ENCODE results near the gene ADAM22.

The ADAM22 gene

GRCh38 chr7:88224601-88225275 is 290.7 kb downstream of the ADAM22 start:
- Histone ChIP-seq H3K27ac (ENCODE audit: extremely low read depth, low read depth, low read length) (no peak overlapping the region), H3K4me3 (ENCODE audit: low read depth, low read length) (no peak overlapping the region), H3K4me1 (ENCODE audit: control insufficient read depth, insufficient read depth, low read length) (no peaks in the 10 kb centered on the region), H3K36me3 (ENCODE audit: control insufficient read depth in 2 of 2, insufficient read depth in 1 of 2, low read length in 2 of 2) (no peaks in the 10 kb centered on the region), H3K9me3 (ENCODE audit: control insufficient read depth, insufficient read depth, low read depth, low read length) (no peaks in the 10 kb centered on the region)
- POLR2A ChIA-PET = interaction anchor here (0.6 kb wide), 2 partner anchors 138 to 1072 kb away, joined by 3 to 4 read pairs; partner anchors contain the start of gene DMTF1
- CTCF ChIA-PET = interaction anchor here (1.1 to 1.3 kb wide), 2 partner anchors 18 to 133 kb away, joined by 3 to 8 read pairs; no protein-coding TSS in a partner anchor
- TF ChIP-seq ZBTB26 (tag by site-specific recombination; optimal IDR thresholded peaks at IDR 0.05) (no peak), ZNF404 (tag by site-specific recombination; IDR thresholded peaks at IDR 0.05) (no peak), ZIC2 (tag by site-specific recombination; IDR thresholded peaks at IDR 0.05) (no peak), YY1 (tag by site-specific recombination; IDR thresholded peaks at IDR 0.05) (no peak), ZNF660 (tag by site-specific recombination; IDR thresholded peaks at IDR 0.05) (no peak), ZNF623 (tag by site-specific recombination; IDR thresholded peaks at IDR 0.05) (no peak), ZNF571 (tag by site-specific recombination; IDR thresholded peaks at IDR 0.05) (no peak), ZNF157 (tag by site-specific recombination; IDR thresholded peaks at IDR 0.05) (no peak)

GRCh38 chr7:88226201-88226600 is 292.1 kb downstream of the ADAM22 start:
- H3K36me3 ChIP-seq (ENCODE audit: control insufficient read depth in 2 of 2, insufficient read depth in 1 of 2, low read length in 2 of 2) = no peaks in the 10 kb centered on the region
- ChIA-PET POLR2A (interaction anchor here (0.5 kb wide), 1 partner anchor 15 kb away, joined by 7 read pairs; no protein-coding TSS in a partner anchor), CTCF (interaction anchor here (0.5 kb wide), 1 partner anchor 337 kb away, joined by 4 read pairs; no protein-coding TSS in a partner anchor)
- no peaks in the 10 kb centered on the region for H3K4me1 ChIP-seq (ENCODE audit: control insufficient read depth, insufficient read depth, low read length)
- no peak overlapping the region for H3K27ac ChIP-seq (ENCODE audit: extremely low read depth, low read depth, low read length)
- no peak overlapping the region for H3K4me3 ChIP-seq (ENCODE audit: low read depth, low read length)
- no peaks in the 10 kb centered on the region for H3K9me3 ChIP-seq (ENCODE audit: control insufficient read depth, insufficient read depth, low read depth, low read length)
- TF ChIP-seq ZSCAN23 (tag by site-specific recombination; IDR thresholded peaks at IDR 0.05) = no peak
- no peak for TF ChIP-seq REPIN1 (tag by site-specific recombination; IDR thresholded peaks at IDR 0.05; ENCODE audit: low read depth)
- TF ChIP-seq ZNF623 (tag by site-specific recombination; IDR thresholded peaks at IDR 0.05) = no peak
- no peak for TF ChIP-seq YY1 (tag by site-specific recombination; IDR thresholded peaks at IDR 0.05)
- no peak for TF ChIP-seq ZSCAN4 (tag by site-specific recombination; IDR thresholded peaks at IDR 0.05)
- TF ChIP-seq ZNF223 (tag by site-specific recombination; IDR thresholded peaks at IDR 0.05) = no peak
- no peak for TF ChIP-seq ZNF521 (tag by site-specific recombination; IDR thresholded peaks at IDR 0.05)
- no peak for TF ChIP-seq ZBTB11 (tag by site-specific recombination; conservative IDR thresholded peaks at IDR 0.05; ENCODE audit: low read depth)
- TF ChIP-seq ZNF138 (tag by site-specific recombination; IDR thresholded peaks at IDR 0.05; ENCODE audit: borderline replicate concordance) = no peak
- TF ChIP-seq ZNF529 (tag by site-specific recombination; IDR thresholded peaks at IDR 0.05; ENCODE audit: insufficient replicate concordance) = no peak
- no peak for TF ChIP-seq REST (tag by site-specific recombination; IDR thresholded peaks at IDR 0.05)
- TF ChIP-seq ZNF585B (tag by site-specific recombination; IDR thresholded peaks at IDR 0.05) = no peak
- TF ChIP-seq ZSCAN18 (tag by site-specific recombination; IDR thresholded peaks at IDR 0.05) = no peak
- TF ChIP-seq ZNF747 (tag by site-specific recombination; IDR thresholded peaks at IDR 0.05) = no peak
- TF ChIP-seq ZNF24 (tag by site-specific recombination; IDR thresholded peaks at IDR 0.05) = no peak
- TF ChIP-seq ZFHX2 (tag by site-specific recombination; conservative IDR thresholded peaks at IDR 0.05) = no peak

All from HEK293 (cell line).